Measurements from ENCODE around the gene TRMT1.

Gene TRMT1

DNA sequence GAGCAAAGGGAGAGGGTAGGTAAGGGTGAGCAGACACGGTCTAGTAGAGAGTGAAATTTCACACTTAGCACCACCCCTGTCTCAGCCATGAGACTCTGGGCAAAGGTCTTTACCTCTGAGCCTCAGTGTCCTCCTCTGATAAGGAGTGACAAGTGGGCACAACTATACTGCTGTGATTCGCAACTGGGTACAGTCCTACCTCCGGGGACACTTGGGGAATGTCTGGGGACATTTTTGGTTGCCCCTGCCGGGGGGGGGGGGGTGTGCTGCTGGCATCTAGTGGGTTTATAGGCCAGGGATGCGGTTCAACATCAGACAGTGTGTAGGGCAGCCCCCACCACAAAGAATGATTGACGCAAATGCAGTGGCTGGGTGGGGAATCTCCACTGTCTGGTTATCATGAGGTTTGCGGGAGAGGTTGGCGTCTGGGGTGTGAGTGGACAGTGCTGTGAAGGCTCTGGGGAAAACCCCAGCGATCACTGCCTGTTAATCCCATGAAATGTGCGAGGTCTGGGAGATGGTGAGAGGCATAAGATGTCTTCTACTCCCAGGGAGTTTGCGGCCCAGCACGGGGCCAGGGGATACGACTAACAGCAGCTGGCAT, 5.8 kb upstream of the TRMT1 start:
- TF ChIP-seq EZH2 (IDR thresholded peaks at IDR 0.05; ENCODE audit: borderline replicate concordance, low read length): no peak
- TF ChIP-seq, protein P1, sequence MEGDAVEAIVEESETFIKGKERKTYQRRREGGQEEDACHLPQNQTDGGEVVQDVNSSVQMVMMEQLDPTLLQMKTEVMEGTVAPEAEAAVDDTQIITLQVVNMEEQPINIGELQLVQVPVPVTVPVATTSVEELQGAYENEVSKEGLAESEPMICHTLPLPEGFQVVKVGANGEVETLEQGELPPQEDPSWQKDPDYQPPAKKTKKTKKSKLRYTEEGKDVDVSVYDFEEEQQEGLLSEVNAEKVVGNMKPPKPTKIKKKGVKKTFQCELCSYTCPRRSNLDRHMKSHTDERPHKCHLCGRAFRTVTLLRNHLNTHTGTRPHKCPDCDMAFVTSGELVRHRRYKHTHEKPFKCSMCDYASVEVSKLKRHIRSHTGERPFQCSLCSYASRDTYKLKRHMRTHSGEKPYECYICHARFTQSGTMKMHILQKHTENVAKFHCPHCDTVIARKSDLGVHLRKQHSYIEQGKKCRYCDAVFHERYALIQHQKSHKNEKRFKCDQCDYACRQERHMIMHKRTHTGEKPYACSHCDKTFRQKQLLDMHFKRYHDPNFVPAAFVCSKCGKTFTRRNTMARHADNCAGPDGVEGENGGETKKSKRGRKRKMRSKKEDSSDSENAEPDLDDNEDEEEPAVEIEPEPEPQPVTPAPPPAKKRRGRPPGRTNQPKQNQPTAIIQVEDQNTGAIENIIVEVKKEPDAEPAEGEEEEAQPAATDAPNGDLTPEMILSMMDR (IDR thresholded peaks at IDR 0.05; ENCODE audit: low read length): no peak
- Histone ChIP-seq H3K4me2 (ENCODE audit: low read length) (no peak overlapping the region), H3K9me3 (ENCODE audit: low read length) (no peaks in the 10 kb centered on the region), H3K9me2 (ENCODE audit: low read depth, low read length) (no peaks in the 10 kb centered on the region), H3F3A (ENCODE audit: insufficient read depth, low read length) (no peaks in the 10 kb centered on the region), H3K36me3 (ENCODE audit: insufficient read depth, low read length) (peaks cover 33% of the 10 kb centered on the region; the same call in 1 of the 2 replicates), H4K20me1 (ENCODE audit: insufficient read depth, low read length) (no peaks in the 10 kb centered on the region), H3K9ac (ENCODE audit: low read length) (no peak overlapping the region), H3K27ac (ENCODE audit: low read depth, low read length, poor library complexity, severe bottlenecking) (no peak overlapping the region), H3K4me3 (ENCODE audit: low read depth, low read length, poor library complexity, severe bottlenecking) (no peak overlapping the region), H3K27me3 (ENCODE audit: insufficient read depth, low read length) (no peaks in the 10 kb centered on the region), H3K4me1 (ENCODE audit: insufficient read depth, low read length, severe bottlenecking) (peaks cover 36% of the 10 kb centered on the region), H2AFZ (ENCODE audit: low read length) (no peak overlapping the region), H3K79me2 (ENCODE audit: insufficient read depth, low read length) (peaks cover 50% of the 10 kb centered on the region)

DNA sequence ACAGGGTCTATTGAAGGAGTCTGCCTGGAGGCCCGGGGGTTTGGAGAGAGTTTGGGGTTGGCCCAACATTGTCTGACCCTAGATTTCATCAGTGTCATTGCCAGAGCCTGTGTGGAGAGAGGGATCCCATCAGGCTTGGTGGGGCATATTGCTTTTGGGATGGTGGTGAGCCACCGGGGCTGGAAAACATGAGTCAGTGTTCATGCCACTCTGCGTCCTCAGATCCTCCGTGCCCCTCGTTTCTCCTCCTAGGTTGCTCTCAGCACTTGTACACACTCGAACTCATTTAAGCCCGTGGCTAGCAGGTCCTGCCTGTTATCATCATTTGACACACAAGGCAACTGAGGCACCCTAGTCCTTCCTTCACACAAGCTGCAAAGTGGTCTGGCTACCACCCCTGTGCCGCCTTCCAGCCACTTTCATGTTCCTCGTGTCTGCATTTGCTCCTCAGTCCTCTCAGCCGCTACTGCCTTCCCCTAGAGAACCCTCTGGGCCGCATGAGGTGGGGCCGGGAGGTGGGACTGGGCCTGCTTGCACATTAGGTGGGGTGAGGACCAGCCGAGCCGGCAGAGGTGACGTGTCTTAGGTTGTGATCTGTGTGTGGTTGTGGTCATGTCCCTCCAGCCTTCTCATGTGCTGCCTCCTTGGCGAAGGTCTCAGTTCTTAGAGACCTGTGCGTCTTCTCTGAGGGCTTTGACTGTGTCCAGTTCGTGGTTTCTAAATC, 5.2 kb upstream of the TRMT1 start:
- Histone ChIP-seq H3K27ac (ENCODE audit: low read depth, low read length, poor library complexity, severe bottlenecking) (no peak overlapping the region), H3F3A (ENCODE audit: insufficient read depth, low read length) (peaks cover 4% of the 10 kb centered on the region; the same call in 1 of the 2 replicates), H3K36me3 (ENCODE audit: insufficient read depth, low read length) (peaks cover 33% of the 10 kb centered on the region; the same call in 1 of the 2 replicates), H3K27me3 (ENCODE audit: insufficient read depth, low read length) (no peaks in the 10 kb centered on the region), H4K20me1 (ENCODE audit: insufficient read depth, low read length) (no peaks in the 10 kb centered on the region), H3K9ac (ENCODE audit: low read length) (no peak overlapping the region), H3K4me2 (ENCODE audit: low read length) (no peak overlapping the region; the same call in 1 of the 2 replicates), H3K4me3 (ENCODE audit: low read depth, low read length, poor library complexity, severe bottlenecking) (no peak overlapping the region), H3K9me3 (ENCODE audit: low read length) (no peaks in the 10 kb centered on the region), H2AFZ (ENCODE audit: low read length) (no peak overlapping the region), H3K4me1 (ENCODE audit: insufficient read depth, low read length, severe bottlenecking) (peaks cover 39% of the 10 kb centered on the region), H3K79me2 (ENCODE audit: insufficient read depth, low read length) (peaks cover 45% of the 10 kb centered on the region), H3K9me2 (ENCODE audit: low read depth, low read length) (no peaks in the 10 kb centered on the region)
- TF ChIP-seq, protein P1 (IDR thresholded peaks at IDR 0.05; ENCODE audit: low read length): no peak
- TF ChIP-seq EZH2 (IDR thresholded peaks at IDR 0.05; ENCODE audit: borderline replicate concordance, low read length): no peak

DNA sequence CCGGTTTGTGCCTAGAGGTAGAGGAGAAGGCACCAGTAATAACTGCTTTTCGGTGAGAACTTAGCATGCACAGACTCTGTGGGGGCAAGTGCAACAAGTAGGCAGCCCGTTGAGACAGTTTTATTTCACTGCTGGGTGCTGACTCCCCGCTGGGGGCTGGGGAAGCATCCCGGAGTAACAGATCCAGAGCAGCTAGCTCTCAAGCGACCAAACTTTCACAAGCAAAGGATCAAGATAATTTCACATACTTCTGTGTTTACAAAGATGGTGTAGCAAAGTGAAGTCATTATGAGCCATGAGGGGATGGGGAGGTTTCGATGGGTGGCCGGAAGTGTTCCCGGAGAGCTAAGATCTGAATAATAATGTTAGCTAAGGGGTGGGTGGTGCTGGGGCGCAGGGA, 4.3 kb upstream of the TRMT1 start:
- Histone ChIP-seq H3K4me1 (ENCODE audit: insufficient read depth, low read length, severe bottlenecking) (peaks cover 43% of the 10 kb centered on the region), H3K79me2 (ENCODE audit: insufficient read depth, low read length) (peaks cover 44% of the 10 kb centered on the region), H4K20me1 (ENCODE audit: insufficient read depth, low read length) (no peaks in the 10 kb centered on the region), H3K4me2 (ENCODE audit: low read length) (peak overlapping the region; percentile 80; the same call in 1 of the 2 replicates), H3K9ac (ENCODE audit: low read length) (no peak overlapping the region; the same call in 1 of the 2 replicates), H3K9me2 (ENCODE audit: low read depth, low read length) (no peaks in the 10 kb centered on the region), H3F3A (ENCODE audit: insufficient read depth, low read length) (peaks cover 4% of the 10 kb centered on the region; the same call in 1 of the 2 replicates), H3K9me3 (ENCODE audit: low read length) (no peaks in the 10 kb centered on the region), H2AFZ (ENCODE audit: low read length) (no peak overlapping the region), H3K4me3 (ENCODE audit: low read depth, low read length, poor library complexity, severe bottlenecking) (no peak overlapping the region), H3K36me3 (ENCODE audit: insufficient read depth, low read length) (peaks cover 29% of the 10 kb centered on the region; the same call in 1 of the 2 replicates), H3K27ac (ENCODE audit: low read depth, low read length, poor library complexity, severe bottlenecking) (no peak overlapping the region), H3K27me3 (ENCODE audit: insufficient read depth, low read length) (no peaks in the 10 kb centered on the region)
- TF ChIP-seq, protein P1 (IDR thresholded peaks at IDR 0.05; ENCODE audit: low read length): no peak
- no peak for TF ChIP-seq EZH2 (IDR thresholded peaks at IDR 0.05; ENCODE audit: borderline replicate concordance, low read length)
